GM21576 (cell line): ENCODE measurements around the gene DLX5.
"Not testable (repeated sequence)": the region's sequence is repeated elsewhere in the genome, so short reads cannot be mapped to it uniquely, and the experiment has no call there.

Experiments used
- ATAC-seq: cut with Tn5 transposase; IDR thresholded peaks from one replicate; pipeline ENCODE4 v1.9.1; 2021; ENCODE audit warnings: mild to moderate bottlenecking, moderate library complexity; ENCODE audit not compliant: unreplicated experiment

DLX5 gene

GRCh38 chr7:97024209-97025129 lies at the start of gene DLX5:
DLX5 (minus strand) TSS chr7:97024831; CDS start chr7:97024623, 208 bp downstream.
- no peak for ATAC-seq

- not testable (repeated sequence) for ATAC-seq
Measured at GRCh38 chr7:97072025-97072424, 47.4 kb upstream of the DLX5 start.

- ATAC-seq = peak; percentile 63
Measured at GRCh38 chr7:97064972-97065587, 40.4 kb upstream of the DLX5 start.

- no peak for ATAC-seq
Measured at GRCh38 chr7:97064020-97064419, 39.4 kb upstream of the DLX5 start.

GRCh38 chr7:97043281-97043680 lies 18.6 kb upstream of the DLX5 start:
- ATAC-seq = no peak

GRCh38 chr7:97039374-97040065 lies 14.9 kb upstream of the DLX5 start:
- ATAC-seq = no peak

- not testable (repeated sequence) for ATAC-seq
Measured at GRCh38 chr7:97034213-97034852, 9.7 kb upstream of the DLX5 start.

GRCh38 chr7:97027427-97028234 lies 3.0 kb upstream of the DLX5 start:
- peak; percentile 79 for ATAC-seq

- no peak for ATAC-seq
Measured at GRCh38 chr7:97026715-97027426, 2.2 kb upstream of the DLX5 start.

- ATAC-seq = no peak
Measured at GRCh38 chr7:97025983-97026714, 1.5 kb upstream of the DLX5 start.

- no peak for ATAC-seq
Measured at GRCh38 chr7:97025130-97025499, 484 bp upstream of the DLX5 start.

GRCh38 chr7:97022491-97023306 lies 1.9 kb downstream of the DLX5 start:
- ATAC-seq = no peak

GRCh38 chr7:97021747-97022490 lies 2.7 kb downstream of the DLX5 start:
- no peak for ATAC-seq

GRCh38 chr7:97020996-97021746 lies 3.5 kb downstream of the DLX5 start:
- no peak for ATAC-seq

GRCh38 chr7:97020601-97020995 lies 4.0 kb downstream of the DLX5 start:
- ATAC-seq = no peak

- ATAC-seq = no peak
Measured at GRCh38 chr7:97019710-97020225, 4.9 kb downstream of the DLX5 start.
